ENCODE data around the gene PAGE2. TPM values are rescaled to one million over a fixed set of nuclear protein-coding genes. Genes with fewer than 3 reads are reported as not detected.
"Not testable (repeated sequence)": the region's sequence is repeated elsewhere in the genome, so short reads cannot be mapped to it uniquely, and the experiment has no call there.

The PAGE2 gene, protein sequence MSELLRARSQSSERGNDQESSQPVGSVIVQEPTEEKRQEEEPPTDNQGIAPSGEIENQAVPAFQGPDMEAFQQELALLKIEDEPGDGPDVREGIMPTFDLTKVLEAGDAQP
- not detected in 2 replicates for total RNA-seq (2012; rRNA removed)

DNA sequence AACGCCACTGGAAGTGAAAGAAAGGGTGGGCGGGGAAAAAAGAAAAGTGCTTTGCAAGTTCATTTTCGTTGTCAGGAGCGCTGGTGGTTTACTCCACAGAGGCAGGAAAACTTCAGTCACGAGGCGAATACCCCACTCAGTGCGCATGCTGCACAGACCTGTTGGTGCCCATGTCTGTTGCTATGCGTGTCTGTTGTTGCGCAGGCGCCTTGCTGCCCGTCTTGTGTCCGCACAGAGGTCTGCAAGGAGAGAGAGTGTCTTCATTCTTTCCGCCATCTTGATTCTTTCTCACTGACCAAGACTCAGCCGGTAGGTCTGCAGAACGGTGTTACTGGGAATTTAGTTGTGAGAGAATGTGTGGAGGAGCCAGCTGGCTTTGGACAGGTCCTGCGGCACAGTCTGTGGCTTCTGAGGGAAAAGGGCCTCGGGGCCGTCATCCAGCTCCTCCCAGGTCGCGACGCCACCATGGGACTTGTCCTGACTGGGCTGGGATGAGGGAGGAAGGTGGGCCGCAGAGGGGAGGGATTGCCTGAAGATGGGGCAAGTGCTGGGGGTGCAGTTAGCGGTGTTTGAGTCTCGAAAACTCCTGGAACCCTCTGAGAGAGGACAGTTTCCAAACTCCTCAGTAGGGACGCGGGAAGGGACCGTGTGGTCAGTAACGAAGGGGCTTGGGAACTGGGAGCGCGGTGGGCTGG, at the start of gene PAGE2:
PAGE2 (plus strand) TSS at position 224 of the 695 bp plus-strand sequence. CDS start 1,003 bp downstream, outside the sequence.
- Histone ChIP-seq H3K4me1 (ENCODE audit: control insufficient read depth, insufficient read depth, low read length) (no peaks in the 10 kb centered on the region), H3K27me3 (ENCODE audit: control insufficient read depth, insufficient read depth, low read length) (no peaks in the 10 kb centered on the region), H3K9ac (ENCODE audit: low read depth, low read length) (no peak within 1 kb of the TSS), H3K4me3 (ENCODE audit: low read length) (no peak within 1 kb of the TSS), H3K36me3 (ENCODE audit: insufficient read depth, low read length) (no peaks in the 10 kb centered on the region), H3K9me3 (replicated peaks; ENCODE audit: low read length) (no peaks in the 10 kb centered on the region), H3K4me2 (ENCODE audit: low read length) (no peak within 1 kb of the TSS)

DNA sequence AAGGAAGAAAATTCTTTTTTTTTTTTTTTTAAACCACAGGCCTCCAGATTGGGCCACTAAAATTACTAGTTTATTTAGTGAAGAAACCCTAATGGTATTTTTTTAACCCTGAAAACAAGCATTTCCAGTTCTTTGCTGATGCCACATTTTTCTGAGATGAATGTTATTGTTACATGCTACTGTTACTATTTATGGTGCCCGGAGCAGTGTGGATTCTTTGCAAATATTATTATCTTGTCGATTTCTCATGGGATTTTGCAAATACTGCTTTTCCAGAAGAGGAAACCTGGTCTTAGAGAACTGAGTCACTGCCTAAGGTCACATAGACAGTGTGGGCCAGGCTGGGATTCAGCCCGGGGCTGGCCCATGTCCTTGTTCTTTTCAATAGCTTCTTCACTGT, 49.3 kb upstream of the PAGE2 start:
- Histone ChIP-seq H3K4me1 (ENCODE audit: control insufficient read depth, insufficient read depth, low read length) (no peaks in the 10 kb centered on the region), H3K9me3 (replicated peaks; ENCODE audit: low read length) (no peaks in the 10 kb centered on the region), H3K9ac (ENCODE audit: low read depth, low read length) (no peak overlapping the region), H3K27me3 (ENCODE audit: control insufficient read depth, insufficient read depth, low read length) (no peaks in the 10 kb centered on the region), H3K4me2 (ENCODE audit: low read length) (no peak overlapping the region), H3K4me3 (ENCODE audit: low read length) (no peak overlapping the region), H3K36me3 (ENCODE audit: insufficient read depth, low read length) (no peaks in the 10 kb centered on the region)

DNA sequence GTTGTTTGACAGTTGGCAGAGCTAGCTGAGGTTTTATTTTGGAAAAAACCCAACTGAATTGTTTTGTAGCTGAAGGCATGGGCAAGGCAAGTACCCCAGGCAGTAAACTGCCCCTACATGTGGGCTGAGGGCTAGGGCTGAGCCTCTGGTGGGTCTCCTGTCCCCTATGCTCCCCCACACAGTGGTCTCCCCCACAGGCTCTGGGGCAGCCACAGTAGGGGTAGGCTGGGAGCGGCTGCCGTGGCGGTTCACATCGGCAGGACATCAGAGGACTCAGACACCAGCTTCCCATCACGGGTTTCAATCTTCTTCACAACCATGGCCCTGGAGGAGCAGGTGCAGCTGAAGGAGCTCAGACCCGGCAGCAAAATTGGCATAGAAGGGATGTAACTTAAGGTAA, 47.3 kb upstream of the PAGE2 start:
- H3K9me3 ChIP-seq (replicated peaks; ENCODE audit: low read length): no peaks in the 10 kb centered on the region
- H3K27me3 ChIP-seq (ENCODE audit: control insufficient read depth, insufficient read depth, low read length): no peaks in the 10 kb centered on the region
- no peak overlapping the region for H3K4me3 ChIP-seq (ENCODE audit: low read length)
- H3K9ac ChIP-seq (ENCODE audit: low read depth, low read length): no peak overlapping the region
- H3K4me1 ChIP-seq (ENCODE audit: control insufficient read depth, insufficient read depth, low read length): no peaks in the 10 kb centered on the region
- no peak overlapping the region for H3K4me2 ChIP-seq (ENCODE audit: low read length)
- no peaks in the 10 kb centered on the region for H3K36me3 ChIP-seq (ENCODE audit: insufficient read depth, low read length)

DNA sequence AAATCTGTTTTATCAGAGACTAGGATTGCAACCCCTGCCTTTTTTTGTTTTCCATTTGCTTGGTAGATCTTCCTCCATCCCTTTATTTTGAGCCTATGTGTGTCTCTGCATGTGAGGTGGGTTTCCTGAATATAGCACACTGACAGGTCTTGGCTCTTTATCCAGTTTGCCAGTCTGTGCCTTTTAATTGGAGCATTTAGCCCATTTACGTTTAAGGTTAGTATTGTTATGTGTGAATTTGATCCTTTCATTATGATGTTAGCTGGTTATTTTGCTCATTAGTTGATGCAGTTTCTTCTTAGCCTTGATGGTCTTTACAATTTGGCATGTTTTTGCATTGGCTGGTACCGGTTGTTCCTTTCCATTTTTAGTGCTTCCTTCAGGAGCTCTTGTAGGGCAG, 38.2 kb upstream of the PAGE2 start:
- H3K9ac ChIP-seq (ENCODE audit: low read depth, low read length); H3K36me3 ChIP-seq (ENCODE audit: insufficient read depth, low read length); H3K9me3 ChIP-seq (replicated peaks; ENCODE audit: low read length); H3K27me3 ChIP-seq (ENCODE audit: control insufficient read depth, insufficient read depth, low read length); H3K4me3 ChIP-seq (ENCODE audit: low read length); H3K4me2 ChIP-seq (ENCODE audit: low read length); H3K4me1 ChIP-seq (ENCODE audit: control insufficient read depth, insufficient read depth, low read length): not testable (repeated sequence)

DNA sequence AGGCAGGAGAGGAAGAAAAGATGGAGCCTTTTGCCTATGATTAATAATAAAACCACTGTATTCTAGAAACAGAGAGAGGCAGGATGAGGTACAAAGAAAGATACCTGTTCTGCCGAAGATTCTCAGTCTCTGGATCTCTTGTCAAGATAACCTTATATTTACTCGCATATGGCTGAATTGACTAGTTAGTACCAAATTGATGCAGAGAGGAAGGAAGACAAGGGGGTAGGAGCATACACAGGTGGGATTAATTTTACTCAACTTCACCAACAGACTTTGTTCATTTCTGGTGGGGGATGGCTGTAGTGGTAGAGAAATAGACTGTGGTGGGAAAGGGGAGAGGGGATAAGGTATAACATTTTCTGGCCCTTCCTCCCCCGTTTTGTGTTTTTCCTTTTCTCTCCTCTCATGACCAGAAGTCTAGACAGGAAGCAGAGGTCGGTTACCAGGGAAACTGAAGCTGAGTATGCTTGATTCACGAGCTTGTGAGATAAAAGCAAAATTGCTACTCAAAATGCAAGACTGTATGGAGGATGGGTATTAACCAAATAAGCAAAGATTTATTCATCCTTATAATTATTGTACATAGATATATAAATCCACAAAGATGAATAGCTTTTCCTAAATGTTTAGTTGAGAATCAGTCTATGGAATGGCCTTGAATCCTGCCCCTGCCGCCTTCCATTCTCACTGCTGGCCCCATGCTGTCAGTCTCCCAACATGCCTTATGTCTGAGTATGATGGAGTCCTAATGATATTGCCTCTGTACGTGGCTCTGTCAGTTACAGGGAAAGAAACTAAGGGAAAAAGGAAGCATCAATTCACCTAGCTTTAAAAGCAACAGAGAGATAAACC, 31.8 kb upstream of the PAGE2 start:
- H3K9ac ChIP-seq (ENCODE audit: low read depth, low read length): no peak overlapping the region
- no peaks in the 10 kb centered on the region for H3K36me3 ChIP-seq (ENCODE audit: insufficient read depth, low read length)
- H3K9me3 ChIP-seq (replicated peaks; ENCODE audit: low read length): no peaks in the 10 kb centered on the region
- H3K4me3 ChIP-seq (ENCODE audit: low read length): no peak overlapping the region
- H3K27me3 ChIP-seq (ENCODE audit: control insufficient read depth, insufficient read depth, low read length): peaks cover 11% of the 10 kb centered on the region
- H3K4me2 ChIP-seq (ENCODE audit: low read length): peak overlapping the region; percentile 27
- H3K4me1 ChIP-seq (ENCODE audit: control insufficient read depth, insufficient read depth, low read length): no peaks in the 10 kb centered on the region

DNA sequence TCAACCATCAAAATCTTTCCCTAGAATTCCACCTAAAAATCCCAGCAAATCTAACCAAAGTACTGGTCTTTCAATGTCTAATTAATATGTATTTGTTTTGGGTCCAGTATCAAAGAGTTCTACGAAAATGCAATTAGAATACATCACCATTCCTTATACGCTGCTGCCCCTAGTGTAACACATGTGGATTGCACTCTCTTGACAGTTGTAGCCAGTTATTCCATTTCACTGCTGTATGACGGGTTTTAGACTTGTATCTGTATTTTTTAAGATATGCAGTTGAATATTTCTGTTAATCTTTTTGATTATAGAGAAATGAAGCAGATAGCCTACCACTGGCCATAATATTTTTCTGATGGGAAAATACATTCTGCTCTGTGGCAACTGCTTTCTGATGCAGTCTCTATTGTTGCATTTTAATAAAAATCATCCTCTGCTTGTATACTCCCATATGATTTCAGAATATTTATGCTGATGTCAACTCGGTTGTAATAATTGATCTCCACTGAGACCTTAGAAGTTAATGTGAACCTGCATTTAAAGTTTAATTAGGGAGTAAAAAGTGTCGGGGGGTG, 31.1 kb upstream of the PAGE2 start:
- H3K4me1 ChIP-seq (ENCODE audit: control insufficient read depth, insufficient read depth, low read length): no peaks in the 10 kb centered on the region
- H3K36me3 ChIP-seq (ENCODE audit: insufficient read depth, low read length): no peaks in the 10 kb centered on the region
- no peaks in the 10 kb centered on the region for H3K9me3 ChIP-seq (replicated peaks; ENCODE audit: low read length)
- no peak overlapping the region for H3K9ac ChIP-seq (ENCODE audit: low read depth, low read length)
- peak overlapping the region; percentile 27 for H3K4me2 ChIP-seq (ENCODE audit: low read length)
- H3K27me3 ChIP-seq (ENCODE audit: control insufficient read depth, insufficient read depth, low read length): peaks cover 15% of the 10 kb centered on the region
- H3K4me3 ChIP-seq (ENCODE audit: low read length): no peak overlapping the region

DNA sequence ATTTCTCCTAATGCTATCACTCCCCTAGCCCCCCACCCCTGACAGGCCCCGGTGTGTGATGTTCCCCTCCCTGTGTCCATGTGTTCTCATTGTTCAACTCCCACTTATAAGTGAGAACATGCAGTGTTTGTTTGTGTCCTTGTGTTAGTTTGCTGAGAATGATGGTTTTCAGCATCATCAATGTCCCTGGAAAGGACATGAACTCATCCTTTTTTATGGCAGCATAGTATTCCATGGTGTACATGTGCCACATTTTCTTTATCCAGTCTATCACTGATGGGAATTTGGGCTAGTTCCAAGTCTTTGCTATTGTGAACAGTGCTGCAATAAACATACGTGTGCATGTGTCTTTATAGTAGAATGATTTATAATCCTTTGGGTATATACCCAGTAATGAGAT, 21.6 kb upstream of the PAGE2 start:
- H3K4me1 ChIP-seq (ENCODE audit: control insufficient read depth, insufficient read depth, low read length); H3K4me3 ChIP-seq (ENCODE audit: low read length); H3K27me3 ChIP-seq (ENCODE audit: control insufficient read depth, insufficient read depth, low read length); H3K4me2 ChIP-seq (ENCODE audit: low read length); H3K9me3 ChIP-seq (replicated peaks; ENCODE audit: low read length); H3K9ac ChIP-seq (ENCODE audit: low read depth, low read length); H3K36me3 ChIP-seq (ENCODE audit: insufficient read depth, low read length): not testable (repeated sequence)

DNA sequence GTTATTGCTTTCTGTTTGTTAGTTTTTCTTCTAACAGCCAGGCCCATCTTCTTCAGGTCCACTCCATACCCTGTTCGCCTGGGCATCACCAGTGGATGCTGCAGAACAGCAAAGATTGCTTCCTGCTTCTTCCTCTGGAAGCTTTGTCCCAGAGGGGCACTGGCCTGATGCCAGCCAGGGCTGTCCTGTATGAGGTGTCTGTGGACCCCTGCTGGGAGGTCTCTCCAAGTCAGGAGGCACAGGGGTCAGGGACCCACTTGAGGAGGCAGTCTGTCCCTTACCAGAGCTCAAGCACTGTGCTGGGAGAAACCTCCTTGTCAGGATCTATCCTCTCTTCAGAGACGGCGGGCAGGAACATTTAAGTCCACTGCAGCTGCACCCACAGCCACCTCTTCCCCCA, 16.5 kb upstream of the PAGE2 start:
- Histone ChIP-seq H3K9ac (ENCODE audit: low read depth, low read length) (no peak overlapping the region), H3K9me3 (replicated peaks; ENCODE audit: low read length) (no peaks in the 10 kb centered on the region), H3K4me1 (ENCODE audit: control insufficient read depth, insufficient read depth, low read length) (no peaks in the 10 kb centered on the region), H3K4me2 (ENCODE audit: low read length) (no peak overlapping the region), H3K4me3 (ENCODE audit: low read length) (no peak overlapping the region), H3K36me3 (ENCODE audit: insufficient read depth, low read length) (no peaks in the 10 kb centered on the region), H3K27me3 (ENCODE audit: control insufficient read depth, insufficient read depth, low read length) (no peaks in the 10 kb centered on the region)

DNA sequence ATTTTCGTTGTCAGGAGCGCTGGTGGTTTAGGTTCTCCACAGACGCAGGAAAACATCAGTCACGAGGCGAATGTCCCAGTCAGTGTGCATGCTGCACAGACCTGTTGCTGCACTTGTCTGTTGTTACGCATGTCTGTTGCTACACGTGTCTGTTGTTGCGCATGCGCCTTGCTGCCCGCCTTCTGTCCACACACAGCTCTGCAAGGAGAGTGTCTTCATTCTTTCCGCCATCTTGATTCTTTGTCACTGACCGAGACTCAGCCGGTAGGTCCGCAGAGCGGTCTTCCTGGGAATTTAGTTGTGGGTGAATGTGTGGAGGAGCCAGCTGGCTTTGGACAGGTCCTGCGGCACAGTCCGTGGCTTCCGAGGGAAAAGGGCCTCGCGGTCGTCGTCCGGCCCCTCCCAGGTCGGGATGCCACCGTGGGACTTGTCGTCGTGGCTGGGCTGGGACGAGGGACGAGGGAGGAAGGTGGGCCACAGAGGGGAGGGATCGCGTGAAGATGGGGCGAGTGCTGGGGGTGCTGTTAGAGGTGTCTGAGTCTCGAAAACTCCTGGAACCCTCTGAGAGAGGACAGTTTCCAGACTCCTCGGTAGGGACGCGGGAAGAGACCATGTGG, 13.9 kb upstream of the PAGE2 start, which contains the start of gene PAGE2B:
PAGE2B (plus strand) TSS at position 180 of the 617 bp plus-strand sequence. CDS start 1,012 bp downstream, outside the sequence.
- H3K4me1 ChIP-seq (ENCODE audit: control insufficient read depth, insufficient read depth, low read length): no peaks in the 10 kb centered on the region

DNA sequence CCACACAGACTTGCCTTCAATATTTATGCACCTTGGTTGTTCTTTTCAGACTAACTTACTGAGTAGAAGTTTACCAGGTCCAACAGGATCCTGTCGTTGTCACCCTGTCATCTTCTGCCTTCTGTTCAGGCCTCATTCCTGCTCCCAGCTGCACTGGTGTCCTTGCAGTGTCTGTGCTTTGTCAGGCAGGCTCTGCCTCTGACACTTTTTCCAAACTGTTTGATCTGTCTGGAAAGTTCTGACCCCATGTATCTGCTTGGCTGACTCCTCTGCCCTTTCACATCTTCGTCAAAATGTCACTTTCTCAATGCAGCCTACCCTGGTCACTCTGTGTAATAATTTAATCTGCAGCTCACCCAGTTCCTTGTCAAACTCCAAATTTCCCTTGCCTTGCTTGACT, 9.9 kb downstream of the PAGE2 start:
- peaks cover 12% of the 10 kb centered on the region for H3K27me3 ChIP-seq (ENCODE audit: control insufficient read depth, insufficient read depth, low read length)
- no peaks in the 10 kb centered on the region for H3K9me3 ChIP-seq (replicated peaks; ENCODE audit: low read length)
- no peak overlapping the region for H3K4me3 ChIP-seq (ENCODE audit: low read length)

More for the DNA sequence above, 13.9 kb upstream of the PAGE2 start, which contains the start of gene PAGE2B:
- H3K9ac ChIP-seq (ENCODE audit: low read depth, low read length): no peak within 1 kb of the TSS
- no peak within 1 kb of the TSS for H3K4me3 ChIP-seq (ENCODE audit: low read length)
- H3K27me3 ChIP-seq (ENCODE audit: control insufficient read depth, insufficient read depth, low read length): no peaks in the 10 kb centered on the region
- H3K4me2 ChIP-seq (ENCODE audit: low read length): no peak within 1 kb of the TSS
- H3K9me3 ChIP-seq (replicated peaks; ENCODE audit: low read length): no peaks in the 10 kb centered on the region
- no peaks in the 10 kb centered on the region for H3K36me3 ChIP-seq (ENCODE audit: insufficient read depth, low read length)

DNA sequence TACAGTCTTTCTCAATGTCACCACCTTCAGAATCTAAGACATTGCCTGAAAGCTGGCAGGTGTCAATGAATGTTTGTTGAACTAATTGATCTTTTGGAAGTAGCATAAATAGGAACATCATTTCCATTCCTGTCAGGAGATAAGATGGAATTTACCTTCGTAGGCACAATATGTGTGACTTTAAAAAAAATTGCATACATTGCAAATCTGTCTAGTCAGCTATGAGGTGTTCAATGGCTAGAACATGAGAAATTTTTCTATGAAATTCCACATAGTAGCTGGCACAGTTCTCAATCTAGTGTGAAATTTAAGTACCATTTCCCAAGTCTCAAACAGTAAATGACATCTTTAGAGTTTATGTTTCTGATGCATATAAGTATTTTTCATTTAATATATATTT, 10.3 kb downstream of the PAGE2 start:
- Histone ChIP-seq H3K27me3 (ENCODE audit: control insufficient read depth, insufficient read depth, low read length) (peaks cover 12% of the 10 kb centered on the region), H3K4me1 (ENCODE audit: control insufficient read depth, insufficient read depth, low read length) (no peaks in the 10 kb centered on the region), H3K4me3 (ENCODE audit: low read length) (no peak overlapping the region), H3K9me3 (replicated peaks; ENCODE audit: low read length) (no peaks in the 10 kb centered on the region), H3K9ac (ENCODE audit: low read depth, low read length) (no peak overlapping the region), H3K36me3 (ENCODE audit: insufficient read depth, low read length) (no peaks in the 10 kb centered on the region), H3K4me2 (ENCODE audit: low read length) (no peak overlapping the region)

More for the DNA sequence above, 9.9 kb downstream of the PAGE2 start:
- Histone ChIP-seq H3K4me2 (ENCODE audit: low read length) (no peak overlapping the region), H3K9ac (ENCODE audit: low read depth, low read length) (no peak overlapping the region), H3K36me3 (ENCODE audit: insufficient read depth, low read length) (no peaks in the 10 kb centered on the region), H3K4me1 (ENCODE audit: control insufficient read depth, insufficient read depth, low read length) (no peaks in the 10 kb centered on the region)
